DOHH2 (cell line): ENCODE measurements around the gene SH2D6.
"Not testable (repeated sequence)": the region's sequence is repeated elsewhere in the genome, so short reads cannot be mapped to it uniquely, and the experiment has no call there.

ENCODE experiments used
- H3F3A ChIP-seq: fragments of 200-600 bp; sonication (generic), shearing (Covaris generic); 2 replicates; pipeline ENCODE4 v1.6.0; 2016; ENCODE audit warnings: antibody characterized with exemption, mild to moderate bottlenecking; ENCODE audit not compliant: control insufficient read depth, insufficient read depth
- H3K27ac ChIP-seq: fragments of 200-600 bp; sonication (generic); 2 replicates; pipeline ENCODE4 v1.5.1; 2014; ENCODE audit warnings: low read depth, mild to moderate bottlenecking, low read length, moderate library complexity
- H3K27me3 ChIP-seq: fragments of 200-600 bp; sonication (generic); 2 replicates; pipeline ENCODE4 v1.6.1; 2014; ENCODE audit warnings: mild to moderate bottlenecking, low read length, mixed read lengths; ENCODE audit not compliant: control insufficient read depth
- H3K36me3 ChIP-seq: fragments of 200-600 bp; sonication (generic); 2 replicates; pipeline ENCODE4 v1.6.1; 2014; ENCODE audit warnings: mild to moderate bottlenecking, low read length, moderate library complexity, mixed read lengths; ENCODE audit not compliant: control insufficient read depth
- H3K4me1 ChIP-seq: fragments of 200-600 bp; sonication (generic); 2 replicates; pipeline ENCODE4 v1.6.1; 2014; ENCODE audit warnings: mild to moderate bottlenecking, low read length, mixed read lengths; ENCODE audit not compliant: control insufficient read depth
- H3K4me2 ChIP-seq: fragments of 200-600 bp; sonication (generic); 2 replicates; pipeline ENCODE4 v1.6.0; 2014; ENCODE audit warnings: mild to moderate bottlenecking, low read length, moderate library complexity
- H3K4me3 ChIP-seq: fragments of 200-600 bp; sonication (generic); 2 replicates; pipeline ENCODE4 v1.5.1; 2014; ENCODE audit warnings: mild to moderate bottlenecking, low read length, mixed read lengths
- H3K79me2 ChIP-seq: fragments of 200-600 bp; sonication (generic); 2 replicates; pipeline ENCODE4 v1.6.1; 2014; ENCODE audit warnings: mild to moderate bottlenecking, low read length, mixed read lengths; ENCODE audit not compliant: control insufficient read depth
- H3K9me2 ChIP-seq: fragments of 200-600 bp; sonication (generic); replicated peaks from 2 replicates; pipeline ENCODE4 v1.6.1; 2014; ENCODE audit warnings: mild to moderate bottlenecking, low read length, mixed read lengths; ENCODE audit not compliant: control insufficient read depth
- H3K9me3 ChIP-seq: fragments of 200-600 bp; sonication (generic); 2 replicates; pipeline ENCODE4 v1.6.1; 2014; ENCODE audit warnings: antibody characterized with exemption, low read length, mixed read lengths; ENCODE audit not compliant: control insufficient read depth, insufficient read depth
- H4K20me1 ChIP-seq: fragments of 200-600 bp; sonication (generic); 2 replicates; pipeline ENCODE4 v1.6.0; 2014; ENCODE audit warnings: low read depth, mild to moderate bottlenecking, antibody characterized with exemption, low read length, moderate library complexity; ENCODE audit not compliant: control insufficient read depth, insufficient read depth
- EZH2phosphoT487 ChIP-seq: fragments of 200-600 bp; sonication (generic); IDR thresholded peaks from 2 replicates; pipeline ENCODE4 v1.6.1; 2017; ENCODE audit warnings: borderline replicate concordance, mild to moderate bottlenecking, antibody characterized with exemption, low read length, moderate library complexity, mixed read lengths
- TF ChIP-seq, protein P1 (sequence below): fragments of 200-600 bp; sonication (generic); IDR thresholded peaks from one replicate; pipeline ENCODE4 v1.5.1; 2014; ENCODE audit warnings: antibody characterized with exemption, mild to moderate bottlenecking, low read depth, low read length; ENCODE audit not compliant: poor library complexity, severe bottlenecking

SH2D6 gene

DNA sequence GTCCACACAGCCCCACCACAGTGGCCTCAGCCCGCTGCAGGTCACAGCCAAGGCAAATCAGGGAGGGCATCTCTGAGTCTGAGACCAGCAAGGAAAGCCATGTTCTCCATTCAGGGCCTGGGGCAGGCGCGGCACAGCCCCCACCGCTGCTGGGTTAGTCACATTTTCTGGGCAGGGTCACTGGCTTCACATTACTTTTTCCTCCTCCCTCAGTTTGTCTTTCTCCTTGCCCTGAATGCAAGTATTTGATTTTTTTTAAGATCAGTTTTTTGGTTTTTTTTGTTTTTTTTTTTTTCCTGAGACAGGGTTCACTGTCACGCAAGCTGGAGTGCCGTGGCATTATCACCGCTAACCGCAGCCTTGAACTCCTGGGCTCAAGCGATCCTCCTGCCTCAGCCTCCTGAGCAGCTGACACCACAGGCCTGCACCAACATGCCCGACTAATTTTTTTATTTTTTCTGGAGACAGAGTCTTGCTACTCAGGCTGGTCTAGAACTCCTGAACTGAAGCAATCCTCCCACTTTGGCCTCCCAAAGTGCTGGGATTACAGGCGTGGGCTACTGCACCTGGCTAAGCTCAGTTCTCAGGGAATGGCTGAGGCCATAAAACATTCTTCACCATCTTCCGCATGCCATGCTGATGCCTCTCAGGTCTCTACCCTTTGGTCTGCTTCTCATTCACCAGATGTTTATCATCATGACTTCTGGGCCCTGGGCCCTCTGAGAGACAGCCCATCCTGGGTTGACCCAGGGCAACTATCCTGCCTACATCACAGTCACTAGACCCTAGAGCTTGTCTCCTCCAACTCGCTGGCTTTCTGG is 7.7 kb upstream of the SH2D6 start:
- no peaks in the 10 kb centered on the region for H3K9me3 ChIP-seq
- H3K36me3 ChIP-seq, result no peaks in the 10 kb centered on the region
- no peak overlapping the region for H3K4me3 ChIP-seq
- H3K27ac ChIP-seq, result no peak overlapping the region
- no peaks in the 10 kb centered on the region for H3K79me2 ChIP-seq
- TF ChIP-seq, protein P1, sequence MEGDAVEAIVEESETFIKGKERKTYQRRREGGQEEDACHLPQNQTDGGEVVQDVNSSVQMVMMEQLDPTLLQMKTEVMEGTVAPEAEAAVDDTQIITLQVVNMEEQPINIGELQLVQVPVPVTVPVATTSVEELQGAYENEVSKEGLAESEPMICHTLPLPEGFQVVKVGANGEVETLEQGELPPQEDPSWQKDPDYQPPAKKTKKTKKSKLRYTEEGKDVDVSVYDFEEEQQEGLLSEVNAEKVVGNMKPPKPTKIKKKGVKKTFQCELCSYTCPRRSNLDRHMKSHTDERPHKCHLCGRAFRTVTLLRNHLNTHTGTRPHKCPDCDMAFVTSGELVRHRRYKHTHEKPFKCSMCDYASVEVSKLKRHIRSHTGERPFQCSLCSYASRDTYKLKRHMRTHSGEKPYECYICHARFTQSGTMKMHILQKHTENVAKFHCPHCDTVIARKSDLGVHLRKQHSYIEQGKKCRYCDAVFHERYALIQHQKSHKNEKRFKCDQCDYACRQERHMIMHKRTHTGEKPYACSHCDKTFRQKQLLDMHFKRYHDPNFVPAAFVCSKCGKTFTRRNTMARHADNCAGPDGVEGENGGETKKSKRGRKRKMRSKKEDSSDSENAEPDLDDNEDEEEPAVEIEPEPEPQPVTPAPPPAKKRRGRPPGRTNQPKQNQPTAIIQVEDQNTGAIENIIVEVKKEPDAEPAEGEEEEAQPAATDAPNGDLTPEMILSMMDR, result no peak
- no peak for TF ChIP-seq EZH2phosphoT487
- H3F3A ChIP-seq, result no peaks in the 10 kb centered on the region
- peak overlapping the region; percentile 37 for H3K4me2 ChIP-seq
- H3K4me1 ChIP-seq, result peaks cover 23% of the 10 kb centered on the region
- peaks cover 20% of the 10 kb centered on the region for H3K27me3 ChIP-seq
- no peaks in the 10 kb centered on the region for H4K20me1 ChIP-seq
- no peaks in the 10 kb centered on the region for H3K9me2 ChIP-seq

DNA sequence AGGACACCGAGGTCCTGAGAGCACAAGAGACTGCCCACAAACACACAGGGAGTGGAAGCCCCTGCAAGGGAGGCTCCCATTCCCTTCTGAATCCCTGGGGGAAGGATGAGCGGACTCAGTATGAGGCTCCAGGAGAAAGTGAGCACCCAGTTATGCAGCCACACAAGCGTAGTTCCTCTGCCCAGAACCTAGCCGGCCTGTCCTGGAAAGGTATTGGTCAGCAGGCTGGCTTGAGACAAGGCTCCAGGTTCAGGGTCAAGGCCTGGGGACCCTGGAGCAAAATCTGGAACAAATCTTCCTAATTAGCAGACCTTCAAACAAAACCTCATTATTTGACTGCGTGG is 7.1 kb upstream of the SH2D6 start:
- Histone ChIP-seq H3K9me3 (no peaks in the 10 kb centered on the region), H3K4me2 (no peak overlapping the region), H3K4me3 (no peak overlapping the region), H3K36me3 (no peaks in the 10 kb centered on the region), H3F3A (no peaks in the 10 kb centered on the region), H3K9me2 (no peaks in the 10 kb centered on the region), H3K27me3 (peaks cover 20% of the 10 kb centered on the region), H3K79me2 (no peaks in the 10 kb centered on the region), H3K4me1 (peaks cover 23% of the 10 kb centered on the region), H3K27ac (no peak overlapping the region), H4K20me1 (no peaks in the 10 kb centered on the region)
- TF ChIP-seq, protein P1, result no peak
- TF ChIP-seq EZH2phosphoT487, result no peak

DNA sequence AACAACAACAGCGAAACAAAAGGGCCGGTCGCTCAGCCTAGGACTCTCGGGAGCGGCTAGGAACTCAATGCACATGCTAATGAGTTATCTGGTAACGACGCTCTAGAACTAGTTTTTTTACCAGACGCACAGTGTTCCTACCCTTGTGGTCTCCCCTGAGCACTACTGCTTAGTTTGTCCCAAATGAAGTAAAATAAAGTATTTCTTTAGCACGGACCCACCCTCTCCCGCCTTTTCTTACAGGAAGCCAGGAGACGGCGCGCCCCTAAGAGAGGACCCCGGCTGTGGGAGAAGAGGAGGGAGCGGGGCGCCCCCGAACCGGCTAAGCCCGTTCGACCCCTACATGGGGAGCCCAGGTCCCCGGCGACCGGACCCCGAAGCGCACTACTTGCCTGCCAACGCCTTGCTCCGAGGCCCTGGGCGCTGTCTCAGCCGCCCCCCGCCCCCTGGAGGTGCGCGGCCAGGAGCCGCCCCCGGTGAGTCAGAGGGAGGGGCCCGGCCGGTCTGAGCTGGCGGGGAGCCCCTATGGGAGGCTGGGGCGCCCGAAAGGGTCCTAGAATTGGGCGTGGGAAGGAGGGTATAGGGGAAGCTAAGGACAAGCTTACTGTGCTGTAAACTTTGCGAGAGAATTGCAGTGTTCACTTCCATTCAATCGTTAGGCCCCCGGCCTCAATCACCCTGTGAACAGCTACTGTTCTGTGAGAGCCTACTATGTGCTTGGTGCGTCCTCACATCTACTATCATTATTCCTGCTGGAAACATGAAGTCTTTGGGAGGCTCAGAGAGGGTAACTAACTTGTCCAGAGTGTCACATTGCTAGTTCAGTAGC is 4.7 kb upstream of the SH2D6 start:
- H3K9me2 ChIP-seq, result no peaks in the 10 kb centered on the region
- peaks cover under 1% of the 10 kb centered on the region for H3K79me2 ChIP-seq
- TF ChIP-seq EZH2phosphoT487, result no peak
- TF ChIP-seq, protein P1, result no peak
- peak overlapping the region; percentile 34 for H3K4me2 ChIP-seq
- no peaks in the 10 kb centered on the region for H3F3A ChIP-seq
- H3K27ac ChIP-seq, result no peak overlapping the region
- no peaks in the 10 kb centered on the region for H3K36me3 ChIP-seq
- H3K4me1 ChIP-seq, result peaks cover 32% of the 10 kb centered on the region
- peaks cover 20% of the 10 kb centered on the region for H3K27me3 ChIP-seq
- no peaks in the 10 kb centered on the region for H3K9me3 ChIP-seq
- H3K4me3 ChIP-seq, result no peak overlapping the region
- no peaks in the 10 kb centered on the region for H4K20me1 ChIP-seq

DNA sequence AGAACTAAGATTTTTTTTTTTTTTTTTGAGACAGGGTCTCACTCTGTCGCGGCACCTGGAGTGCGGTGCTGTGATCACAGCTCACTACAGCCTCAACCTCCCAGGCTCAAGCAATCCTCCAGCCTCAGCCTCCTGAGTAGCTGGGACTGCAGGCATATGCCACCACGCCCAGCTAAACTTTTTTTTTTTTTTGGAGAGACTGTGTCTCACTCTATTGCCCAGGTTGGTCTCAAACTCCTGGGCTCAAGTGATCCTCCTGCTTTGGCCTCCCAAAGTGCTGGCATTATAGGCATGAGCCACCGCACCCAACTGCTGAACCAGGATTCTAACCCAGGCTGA is 4.1 kb upstream of the SH2D6 start:
- not testable (repeated sequence) for H3K4me2 ChIP-seq, H3K9me3 ChIP-seq, H3K79me2 ChIP-seq, H4K20me1 ChIP-seq, H3K4me3 ChIP-seq, H3K27ac ChIP-seq, H3F3A ChIP-seq, H3K36me3 ChIP-seq, H3K9me2 ChIP-seq
- peaks cover 33% of the 10 kb centered on the region for H3K4me1 ChIP-seq
- H3K27me3 ChIP-seq, result peaks cover 20% of the 10 kb centered on the region
